H1 (cell line): Measurements from ENCODE around the gene FSTL4. TPM values are rescaled to one million over a fixed set of nuclear protein-coding genes. Genes with fewer than 3 reads are reported as not detected.

ENCODE experiments used
- CTCF ChIA-PET: fragments of 300-600 bp; sonication (Branson Sonifier 250); formaldehyde crosslinking; loops from one replicate; lab custom pipeline; 2021; ENCODE audit not compliant: partially characterized antibody; lab: Charles Lee
- POLR2A ChIA-PET: fragments of 300-600 bp; sonication (Branson Sonifier 250); formaldehyde crosslinking; loops from one replicate; lab custom pipeline; 2021; ENCODE audit warnings: inconsistent platforms; ENCODE audit not compliant: partially characterized antibody; lab: Charles Lee
- DNase-seq, 2 experiments: peaks; one replicate each; pipeline versions ENCODE4 v3.0.0 to v3.0.0-alpha.2; 2010 to 2022; ENCODE audit warnings: low spot score in 2 of 2, low read depth in 1 of 2, mixed read lengths in 1 of 2
- FAIRE-seq: peaks from 2 replicates; lab custom pipeline; 2011; peaks lifted over from hg19 to GRCh38; lab: Jason Lieb, UNC
- H2AFZ ChIP-seq: 2 replicates; pipeline ENCODE4 v1.8.1; 2012; ENCODE audit warnings: low read length, inconsistent platforms
- H2AK5ac ChIP-seq: 2 replicates; pipeline ENCODE4 v1.6.1; 2013; ENCODE audit warnings: low read depth, low read length
- H2BK120ac ChIP-seq: replicated peaks from 2 replicates; pipeline ENCODE3; 2013; ENCODE audit warnings: low read depth, low read length, inconsistent platforms
- H2BK12ac ChIP-seq: 2 replicates; pipeline ENCODE4 v1.6.1; 2013; ENCODE audit warnings: low read depth, low read length
- H2BK15ac ChIP-seq: 2 replicates; pipeline ENCODE4 v1.6.1; 2013; ENCODE audit warnings: low read length
- H2BK20ac ChIP-seq: 2 replicates; pipeline ENCODE4 v1.6.1; 2013; ENCODE audit warnings: low read length
- H2BK5ac ChIP-seq: 2 replicates; pipeline ENCODE4 v1.6.1; 2013; ENCODE audit warnings: low read depth, low read length
- H3K14ac ChIP-seq: 2 replicates; pipeline ENCODE4 v1.6.1; 2013; ENCODE audit warnings: inconsistent platforms; ENCODE audit not compliant: insufficient read length
- H3K18ac ChIP-seq: 2 replicates; pipeline ENCODE4 v1.6.1; 2013; ENCODE audit warnings: low read length; ENCODE audit errors: extremely low read depth
- H3K23ac ChIP-seq: 2 replicates; pipeline ENCODE4 v1.6.1; 2013; ENCODE audit warnings: inconsistent platforms; ENCODE audit not compliant: insufficient read length
- H3K23me2 ChIP-seq: 2 replicates; pipeline ENCODE4 v1.6.1; 2013; ENCODE audit warnings: low read depth, low read length
- H3K27ac ChIP-seq: 2 replicates; pipeline ENCODE4 v1.6.1; 2011; ENCODE audit warnings: low read depth, low read length, inconsistent platforms
- H3K27me3 ChIP-seq, 4 experiments: replicated peaks in 1 of 4; 1 replicate in 1 of 4; 2 replicates in 3 of 4; pipeline versions ENCODE4 v1.6.1 to v1.8.1; 2011 to 2013; ENCODE audit warnings: low read length in 3 of 4, mild to moderate bottlenecking in 3 of 4, inconsistent platforms in 2 of 4, mixed read lengths in 2 of 4, moderate library complexity in 1 of 4; ENCODE audit not compliant: control insufficient read depth in 3 of 4, insufficient read depth in 3 of 4; ENCODE audit errors: extremely low read depth in 1 of 4
- H3K36me3 ChIP-seq, 4 experiments: 2 replicates each; pipeline versions ENCODE4 v1.6.1 to v1.8.1; 2011 to 2013; ENCODE audit warnings: mild to moderate bottlenecking in 4 of 4, low read length in 3 of 4, moderate library complexity in 2 of 4, control low read depth in 1 of 4, inconsistent platforms in 1 of 4; ENCODE audit not compliant: insufficient read depth in 4 of 4, control insufficient read depth in 2 of 4
- H3K4ac ChIP-seq: replicated peaks from 2 replicates; pipeline ENCODE3; 2013; ENCODE audit warnings: low read length, low read depth, mixed read lengths, inconsistent platforms; ENCODE audit not compliant: insufficient read length
- H3K4me1 ChIP-seq, 4 experiments: replicated peaks in 1 of 4; 1 replicate in 1 of 4; 2 replicates in 3 of 4; pipeline versions ENCODE4 v1.6.1 to v1.8.1; 2011 to 2013; ENCODE audit warnings: low read length in 3 of 4, inconsistent platforms in 2 of 4, mixed read lengths in 1 of 4; ENCODE audit not compliant: insufficient read depth in 4 of 4, control insufficient read depth in 3 of 4
- H3K4me2 ChIP-seq, 2 experiments: 2 replicates each; pipeline versions ENCODE4 v1.6.1 to v1.8.1; 2011 to 2013; ENCODE audit warnings: low read depth in 2 of 2, low read length in 2 of 2, control low read depth in 1 of 2, inconsistent platforms in 1 of 2, mild to moderate bottlenecking in 1 of 2; ENCODE audit not compliant: insufficient read depth in 1 of 2
- H3K4me3 ChIP-seq, 4 experiments: fragments of 200-600, 300-600 bp in 1 of 4; sonication (generic), shearing (Covaris generic), sonication (Bioruptor Twin) in 1 of 4; 2 replicates each; pipeline versions ENCODE4 v1.5.1 to v1.8.1; 2011 to 2016; ENCODE audit warnings: low read length in 4 of 4, low read depth in 3 of 4, control low read depth in 2 of 4, inconsistent platforms in 2 of 4, mild to moderate bottlenecking in 2 of 4, mixed read lengths in 1 of 4, moderate library complexity in 1 of 4; ENCODE audit not compliant: insufficient read depth in 2 of 4; ENCODE audit errors: extremely low read depth in 1 of 4
- H3K56ac ChIP-seq: replicated peaks from 2 replicates; pipeline ENCODE3; 2013; ENCODE audit warnings: low read depth, mild to moderate bottlenecking, mixed read lengths, low read length, inconsistent platforms; ENCODE audit not compliant: insufficient read length
- H3K79me1 ChIP-seq: 2 replicates; pipeline ENCODE4 v1.6.1; 2013; ENCODE audit warnings: low read depth, low read length, control low read depth
- H3K79me2 ChIP-seq, 2 experiments: 2 replicates each; pipeline versions ENCODE4 v1.6.1 to v1.8.1; 2012 to 2013; ENCODE audit warnings: low read length in 2 of 2, mild to moderate bottlenecking in 2 of 2, inconsistent platforms in 1 of 2; ENCODE audit not compliant: insufficient read depth in 2 of 2, control insufficient read depth in 1 of 2
- H3K9ac ChIP-seq, 4 experiments: replicated peaks in 1 of 4; 1 replicate in 1 of 4; 2 replicates in 3 of 4; pipeline versions ENCODE4 v1.6.1 to v1.8.1; 2011 to 2013; ENCODE audit warnings: low read depth in 3 of 4, low read length in 3 of 4, control low read depth in 2 of 4, mild to moderate bottlenecking in 2 of 4, moderate library complexity in 2 of 4, inconsistent platforms in 1 of 4; ENCODE audit errors: extremely low read depth in 1 of 4
- H3K9me3 ChIP-seq, 2 experiments: 2 replicates each; pipeline versions ENCODE4 v1.6.1 to v1.8.1; 2012 to 2013; ENCODE audit warnings: mild to moderate bottlenecking in 2 of 2, moderate library complexity in 2 of 2, control low read depth in 1 of 2, inconsistent platforms in 1 of 2, low read depth in 1 of 2, low read length in 1 of 2, mixed read lengths in 1 of 2; ENCODE audit not compliant: insufficient read depth in 2 of 2
- H4K20me1 ChIP-seq, 2 experiments: replicated peaks in 1 of 2; 2 replicates each; pipeline versions ENCODE3 to v1.8.1; 2011 to 2013; ENCODE audit warnings: inconsistent platforms in 2 of 2, low read length in 2 of 2, mild to moderate bottlenecking in 1 of 2; ENCODE audit not compliant: insufficient read depth in 2 of 2, control insufficient read depth in 1 of 2
- H4K5ac ChIP-seq: 2 replicates; pipeline ENCODE4 v1.6.1; 2013; ENCODE audit warnings: low read length, low read depth, mixed read lengths, inconsistent platforms; ENCODE audit not compliant: insufficient read length
- H4K8ac ChIP-seq: 2 replicates; pipeline ENCODE4 v1.8.0; 2013; ENCODE audit warnings: mild to moderate bottlenecking, moderate library complexity, low read length, inconsistent platforms; ENCODE audit not compliant: insufficient read depth; ENCODE audit errors: extremely low read depth
- H4K91ac ChIP-seq: replicated peaks from 2 replicates; pipeline ENCODE3; 2013; ENCODE audit warnings: low read length, mixed read lengths, inconsistent platforms; ENCODE audit not compliant: insufficient read length
- ATF2 ChIP-seq: IDR thresholded peaks from 2 replicates; pipeline ENCODE4 v1.6.1; 2012; ENCODE audit warnings: low read length, inconsistent platforms
- EP300 ChIP-seq, 2 experiments: IDR thresholded peaks; 1 replicate in 1 of 2; 2 replicates in 1 of 2; pipeline ENCODE4 v1.6.1; 2011 to 2012; ENCODE audit warnings: low read depth in 2 of 2, low read length in 2 of 2, mild to moderate bottlenecking in 2 of 2, borderline replicate concordance in 1 of 2, inconsistent platforms in 1 of 2, moderate library complexity in 1 of 2
- EZH2 ChIP-seq: fragments of 200-600 bp; sonication (generic); IDR thresholded peaks from 2 replicates; pipeline ENCODE4 v1.7.1; 2012; ENCODE audit warnings: low read depth, mild to moderate bottlenecking, moderate library complexity, low read length, inconsistent platforms; ENCODE audit not compliant: severe bottlenecking
- GABPA ChIP-seq: IDR thresholded peaks from 2 replicates; pipeline ENCODE4 v1.6.1; 2011; ENCODE audit warnings: mild to moderate bottlenecking, low read length, moderate library complexity, borderline replicate concordance; ENCODE audit not compliant: insufficient read depth
- JUND ChIP-seq: IDR thresholded peaks from 2 replicates; pipeline ENCODE4 v1.6.1; 2011; ENCODE audit warnings: mild to moderate bottlenecking, improper control_type of control experiment, low read length
- MAFK ChIP-seq: IDR thresholded peaks from 2 replicates; pipeline ENCODE4 v1.6.1; 2012; ENCODE audit warnings: low read depth, mild to moderate bottlenecking, improper control_type of control experiment, low read length
- NANOG ChIP-seq: IDR thresholded peaks from 2 replicates; pipeline ENCODE4 v1.6.1; 2011; ENCODE audit warnings: low read length, low read depth, mild to moderate bottlenecking, inconsistent platforms; ENCODE audit not compliant: insufficient read depth, poor library complexity, severe bottlenecking
- POLR2A ChIP-seq, 2 experiments: IDR thresholded peaks; 1 replicate in 1 of 2; 2 replicates in 1 of 2; pipeline ENCODE4 v1.6.1; 2011; ENCODE audit warnings: low read depth in 2 of 2, low read length in 2 of 2, mild to moderate bottlenecking in 2 of 2; ENCODE audit errors: control extremely low read depth in 1 of 2
- SRF ChIP-seq: IDR thresholded peaks from 2 replicates; pipeline ENCODE4 v1.6.1; 2011; ENCODE audit warnings: mild to moderate bottlenecking, low read depth, low read length, moderate library complexity
- WGBS, 2 experiments: shearing (Covaris generic) in 1 of 2; methylation state at CpG; one replicate each; pipeline versions ENCODE4 v1.1.6 to v1.1.7; 2013 to 2015; ENCODE audit warnings: low lambda C conversion rate in 2 of 2, mixed read lengths in 2 of 2, inconsistent platforms in 1 of 2, low coverage in 1 of 2, missing lambda C conversion rate in 1 of 2; ENCODE audit not compliant: insufficient replicate concordance in 2 of 2, insufficient coverage in 1 of 2, insufficient read length in 1 of 2; ENCODE audit errors: extremely low coverage in 1 of 2, missing lambda C conversion rate in 1 of 2; 5-methylcytosine and 5-hydroxymethylcytosine counted together
- polyA plus RNA-seq, 7 experiments: library from polyadenylated mRNA; depleted of rRNA in 3 of 7; stranded (reverse) in 5 of 7; unstranded in 2 of 7; fragments of >200 nt in 5 of 7; fragments of 200-250 nt in 2 of 7; gene quantifications; 1 replicate in 5 of 7; 2 replicates in 1 of 7; 4 replicates in 1 of 7; pipeline versions ENCODE4 v1.2.1 to v1.2.3, GENCODE V29; 2011 to 2013; ENCODE audit warnings: missing spikeins in 2 of 7, mixed read lengths in 2 of 7
- total RNA-seq: library from RNA; stranded (reverse); fragmentation: NEBNext Ultra II Directional; extraction: Animal tissue kit (Norgen Biotek cat#: 25700); gene quantifications from 2 replicates; pipeline ENCODE4 v1.2.1, GENCODE V29; 2021

FSTL4 gene
- total and polyA plus RNA-seq, 2 of the 8 experiments (the other 6 are each of a cell fraction or from before 2014, with no cell fraction given): 3.1 to 4.1 TPM

GRCh38 chr5:133147411-133147810, 464.9 kb downstream of the FSTL4 start:
- WGBS, 2 experiments: 93% methylated on average over 7 of the region's 7 CpGs; no CpG with 5 or more reads in 1 of the 2 experiments

More at GRCh38 chr5:133147411-133147810, 464.9 kb downstream of the FSTL4 start:
- H3K14ac ChIP-seq: no peak overlapping the region
- no peaks in the 10 kb centered on the region for H3K23me2 ChIP-seq
- H3K4me1 ChIP-seq: no peaks in the 10 kb centered on the region
- H2BK12ac ChIP-seq: no peak overlapping the region
- no peak for FAIRE-seq
- H3K27ac ChIP-seq: no peak overlapping the region
- no peak overlapping the region for H2BK15ac ChIP-seq
- H3K18ac ChIP-seq: no peak overlapping the region
- DNase-seq: no peak
- TF ChIP-seq ATF2 (no peak), POLR2A (IDR thresholded peaks at IDR 0.05; ENCODE audit: control extremely low read depth in 1 of 2, low read depth in 2 of 2, low read length in 2 of 2) (no peak), MAFK (no peak), EP300 (IDR thresholded peaks at IDR 0.05; ENCODE audit: borderline replicate concordance in 1 of 2, low read depth in 2 of 2, low read length in 2 of 2) (no peak), GABPA (no peak), EZH2 (no peak), JUND (no peak), NANOG (no peak), SRF (no peak)
- no peaks in the 10 kb centered on the region for H3K79me2 ChIP-seq
- H3K4me2 ChIP-seq: no peak overlapping the region
- H4K5ac ChIP-seq: no peak overlapping the region
- H2BK5ac ChIP-seq: no peak overlapping the region
- ChIA-PET CTCF (interaction anchor here (1.3 to 1.5 kb wide), 2 partner anchors 99 to 113 kb away, joined by 3 read pairs; no protein-coding TSS in a partner anchor), POLR2A (no interaction called here)
- no peaks in the 10 kb centered on the region for H3K27me3 ChIP-seq
- no peaks in the 10 kb centered on the region for H3K9me3 ChIP-seq
- H3K9ac ChIP-seq: no peak overlapping the region
- no peak overlapping the region for H4K91ac ChIP-seq
- no peak overlapping the region for H3K23ac ChIP-seq
- H3K4ac ChIP-seq: no peak overlapping the region
- no peak overlapping the region for H2AFZ ChIP-seq
- H3K36me3 ChIP-seq: no peaks in the 10 kb centered on the region
- no peaks in the 10 kb centered on the region for H4K20me1 ChIP-seq
- no peak overlapping the region for H2AK5ac ChIP-seq
- no peak overlapping the region for H4K8ac ChIP-seq
- no peak overlapping the region for H3K4me3 ChIP-seq
- H2BK20ac ChIP-seq: no peak overlapping the region
- no peaks in the 10 kb centered on the region for H3K79me1 ChIP-seq
- no peak overlapping the region for H2BK120ac ChIP-seq
- H3K56ac ChIP-seq: no peak overlapping the region
